ENCODE measurements around the gene COL5A1.

DNA sequence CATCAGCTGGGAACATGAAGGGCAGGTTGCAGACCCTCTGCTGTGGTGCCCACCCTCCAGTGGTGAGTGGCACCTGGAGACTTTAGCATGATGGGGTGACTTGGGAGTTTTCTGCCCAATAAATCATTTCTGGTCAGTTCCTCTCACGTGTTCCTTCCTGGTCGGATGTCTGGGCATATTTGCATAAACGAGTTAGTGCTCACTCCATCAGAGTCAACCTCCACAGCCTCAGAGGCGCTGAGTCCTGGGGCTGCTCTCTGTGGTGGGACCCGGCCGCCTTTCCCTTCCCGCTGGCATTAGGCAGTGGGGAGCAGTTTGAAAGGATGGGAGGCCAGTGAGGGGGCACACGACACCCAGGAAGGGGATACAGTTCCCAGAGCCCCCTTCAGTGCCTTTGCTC is 125.0 kb downstream of the COL5A1 start:
- TF ChIP-seq EP300 (IDR thresholded peaks at IDR 0.05; ENCODE audit: low read depth) (no peak), POLR2AphosphoS5 (IDR thresholded peaks at IDR 0.05) (no peak)
- TF ChIP-seq, protein P1, sequence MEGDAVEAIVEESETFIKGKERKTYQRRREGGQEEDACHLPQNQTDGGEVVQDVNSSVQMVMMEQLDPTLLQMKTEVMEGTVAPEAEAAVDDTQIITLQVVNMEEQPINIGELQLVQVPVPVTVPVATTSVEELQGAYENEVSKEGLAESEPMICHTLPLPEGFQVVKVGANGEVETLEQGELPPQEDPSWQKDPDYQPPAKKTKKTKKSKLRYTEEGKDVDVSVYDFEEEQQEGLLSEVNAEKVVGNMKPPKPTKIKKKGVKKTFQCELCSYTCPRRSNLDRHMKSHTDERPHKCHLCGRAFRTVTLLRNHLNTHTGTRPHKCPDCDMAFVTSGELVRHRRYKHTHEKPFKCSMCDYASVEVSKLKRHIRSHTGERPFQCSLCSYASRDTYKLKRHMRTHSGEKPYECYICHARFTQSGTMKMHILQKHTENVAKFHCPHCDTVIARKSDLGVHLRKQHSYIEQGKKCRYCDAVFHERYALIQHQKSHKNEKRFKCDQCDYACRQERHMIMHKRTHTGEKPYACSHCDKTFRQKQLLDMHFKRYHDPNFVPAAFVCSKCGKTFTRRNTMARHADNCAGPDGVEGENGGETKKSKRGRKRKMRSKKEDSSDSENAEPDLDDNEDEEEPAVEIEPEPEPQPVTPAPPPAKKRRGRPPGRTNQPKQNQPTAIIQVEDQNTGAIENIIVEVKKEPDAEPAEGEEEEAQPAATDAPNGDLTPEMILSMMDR (IDR thresholded peaks at IDR 0.05): no peak
